NT2/D1 (cell line): Measurements from ENCODE around the gene SAYSD1.

Experiments used
- DNase-seq: peaks from one replicate; pipeline ENCODE4 v3.0.0-alpha.2; 2011; ENCODE audit warnings: low read depth, low spot score
- H3K27me3 ChIP-seq: 2 replicates; pipeline ENCODE4 v1.6.0; 2011; ENCODE audit warnings: mild to moderate bottlenecking; ENCODE audit not compliant: insufficient read length, insufficient read depth
- H3K36me3 ChIP-seq: 2 replicates; pipeline ENCODE4 v1.6.1; 2011; ENCODE audit warnings: mild to moderate bottlenecking, low read length, mixed read lengths; ENCODE audit not compliant: insufficient read depth, insufficient read length
- H3K4me1 ChIP-seq: 2 replicates; pipeline ENCODE4 v1.5.1; 2011; ENCODE audit not compliant: insufficient read depth, insufficient read length
- H3K4me3 ChIP-seq: 2 replicates; pipeline ENCODE4 v1.5.1; 2011; ENCODE audit warnings: low read depth; ENCODE audit not compliant: insufficient read length
- H3K9ac ChIP-seq: 2 replicates; pipeline ENCODE4 v1.6.0; 2011; ENCODE audit warnings: low read depth; ENCODE audit not compliant: insufficient read length
- H3K9me3 ChIP-seq: 2 replicates; pipeline ENCODE4 v1.5.1; 2011; ENCODE audit warnings: mild to moderate bottlenecking, low read length; ENCODE audit not compliant: insufficient read depth
- SUZ12 ChIP-seq: IDR thresholded peaks from 2 replicates; pipeline ENCODE4 v1.6.1; 2011; ENCODE audit not compliant: insufficient read length, insufficient read depth; ENCODE audit errors: extremely low read depth
- YY1 ChIP-seq: IDR thresholded peaks from 2 replicates; pipeline ENCODE4 v1.6.1; 2011; ENCODE audit not compliant: insufficient read length, insufficient read depth
- ZNF274 ChIP-seq: IDR thresholded peaks from 2 replicates; pipeline ENCODE4 v1.6.1; 2011; ENCODE audit warnings: mild to moderate bottlenecking, low read depth, low read length

Gene SAYSD1

DNA sequence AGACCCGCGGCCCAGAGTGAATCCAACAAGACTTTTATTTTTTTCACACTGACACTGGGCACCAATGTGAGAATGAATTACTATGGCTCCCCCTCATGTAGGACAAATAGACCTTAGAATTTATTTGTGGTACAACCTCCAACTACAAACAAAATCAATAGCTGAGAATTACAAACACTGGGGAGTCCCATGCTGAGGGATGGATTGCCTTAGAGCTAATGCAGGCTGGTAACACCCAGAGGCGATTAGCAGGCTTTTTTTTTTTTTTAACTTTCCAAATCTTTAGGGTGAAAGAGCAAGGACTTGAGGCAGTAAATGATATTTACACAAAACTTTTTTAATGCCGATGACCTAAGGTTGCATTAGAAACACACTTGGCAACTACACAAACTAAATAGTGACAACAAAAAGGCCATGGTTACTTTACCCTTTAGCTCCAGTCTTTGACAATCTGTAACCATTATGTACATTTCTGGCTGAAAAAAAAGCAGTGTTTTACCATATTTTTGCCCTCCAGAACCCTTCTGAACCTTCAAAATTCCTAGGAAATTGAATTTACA lies 21.8 kb downstream of the SAYSD1 start:
- H3K36me3 ChIP-seq = no peaks in the 10 kb centered on the region
- no peak overlapping the region for H3K9ac ChIP-seq
- H3K4me1 ChIP-seq = no peaks in the 10 kb centered on the region
- TF ChIP-seq SUZ12 = no peak
- TF ChIP-seq ZNF274 = no peak
- TF ChIP-seq YY1 = no peak
- H3K4me3 ChIP-seq = no peak overlapping the region
- H3K9me3 ChIP-seq = no peaks in the 10 kb centered on the region
- H3K27me3 ChIP-seq = no peaks in the 10 kb centered on the region
- no peak for DNase-seq

DNA sequence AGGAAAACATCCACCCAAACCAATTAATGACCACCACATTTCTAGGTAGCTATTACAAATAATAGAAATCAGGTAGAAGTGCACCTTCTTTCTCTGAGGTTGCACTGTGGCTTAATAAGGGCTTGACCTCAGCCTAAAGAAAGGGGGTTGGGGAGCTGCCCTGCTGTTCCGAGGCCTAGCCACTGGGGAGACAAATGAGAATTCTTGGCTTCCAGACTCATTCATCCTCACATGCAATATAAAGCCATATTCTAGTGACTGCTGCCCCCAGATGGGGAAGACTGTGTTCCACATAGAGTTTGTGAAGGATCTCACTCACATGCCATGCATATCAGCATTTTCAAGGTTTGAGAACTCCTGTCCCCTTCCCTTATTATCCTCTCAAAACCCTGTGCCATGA lies 22.9 kb downstream of the SAYSD1 start:
- DNase-seq = no peak
- H3K9ac ChIP-seq = no peak overlapping the region
- no peaks in the 10 kb centered on the region for H3K9me3 ChIP-seq
- no peaks in the 10 kb centered on the region for H3K36me3 ChIP-seq
- no peak overlapping the region for H3K4me3 ChIP-seq
- H3K4me1 ChIP-seq = no peaks in the 10 kb centered on the region
- H3K27me3 ChIP-seq = no peaks in the 10 kb centered on the region
- TF ChIP-seq YY1 (no peak), SUZ12 (no peak), ZNF274 (no peak)

DNA sequence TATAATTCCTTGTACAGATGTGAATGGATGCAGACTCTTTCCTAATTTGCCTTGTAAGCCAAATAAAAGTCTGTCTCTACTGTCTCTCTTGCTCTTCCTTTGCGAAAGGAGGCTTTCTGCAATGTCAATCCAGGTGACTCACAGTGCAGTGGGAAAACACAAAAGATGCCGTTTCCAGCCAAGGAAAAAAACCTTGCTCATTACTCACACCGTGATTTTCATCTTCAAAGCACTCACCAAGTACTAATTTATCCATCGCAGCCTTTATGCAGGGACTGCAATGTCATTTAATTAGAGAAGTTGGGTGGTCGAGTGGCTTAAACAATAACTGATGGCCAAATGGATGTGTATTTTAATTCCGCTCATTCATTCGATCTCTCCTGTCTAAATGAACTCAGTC lies 23.8 kb downstream of the SAYSD1 start:
- H3K9ac ChIP-seq = no peak overlapping the region
- H3K4me3 ChIP-seq = no peak overlapping the region
- no peak for DNase-seq
- H3K9me3 ChIP-seq = no peaks in the 10 kb centered on the region
- H3K27me3 ChIP-seq = no peaks in the 10 kb centered on the region
- TF ChIP-seq SUZ12 = no peak
- H3K4me1 ChIP-seq = no peaks in the 10 kb centered on the region
- no peaks in the 10 kb centered on the region for H3K36me3 ChIP-seq

DNA sequence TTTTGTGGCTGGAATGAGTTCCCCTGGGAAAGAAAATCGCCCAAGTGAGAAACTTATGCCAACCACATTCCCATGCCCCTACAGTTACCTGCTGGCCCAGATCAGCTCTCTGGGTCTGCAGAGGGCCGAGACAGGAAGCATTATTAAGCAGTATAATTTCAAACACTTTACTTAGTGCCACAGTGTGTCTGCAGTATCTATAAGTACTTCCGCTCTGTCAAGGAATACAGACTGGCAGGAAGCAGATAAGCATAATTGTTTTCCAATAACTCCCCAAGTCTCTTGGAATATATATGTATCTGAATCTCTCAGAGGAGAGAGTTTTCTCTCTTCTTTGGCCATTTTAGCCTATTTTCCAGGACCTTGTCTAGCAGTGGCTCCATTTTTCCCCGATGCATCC lies 24.9 kb downstream of the SAYSD1 start:
- H3K27me3 ChIP-seq = no peaks in the 10 kb centered on the region
- H3K9ac ChIP-seq = no peak overlapping the region
- H3K4me1 ChIP-seq = no peaks in the 10 kb centered on the region
- H3K9me3 ChIP-seq = no peaks in the 10 kb centered on the region
- no peak for TF ChIP-seq SUZ12
- no peak for TF ChIP-seq ZNF274
- TF ChIP-seq YY1 = no peak
- no peak overlapping the region for H3K4me3 ChIP-seq
- no peaks in the 10 kb centered on the region for H3K36me3 ChIP-seq
- no peak for DNase-seq

DNA sequence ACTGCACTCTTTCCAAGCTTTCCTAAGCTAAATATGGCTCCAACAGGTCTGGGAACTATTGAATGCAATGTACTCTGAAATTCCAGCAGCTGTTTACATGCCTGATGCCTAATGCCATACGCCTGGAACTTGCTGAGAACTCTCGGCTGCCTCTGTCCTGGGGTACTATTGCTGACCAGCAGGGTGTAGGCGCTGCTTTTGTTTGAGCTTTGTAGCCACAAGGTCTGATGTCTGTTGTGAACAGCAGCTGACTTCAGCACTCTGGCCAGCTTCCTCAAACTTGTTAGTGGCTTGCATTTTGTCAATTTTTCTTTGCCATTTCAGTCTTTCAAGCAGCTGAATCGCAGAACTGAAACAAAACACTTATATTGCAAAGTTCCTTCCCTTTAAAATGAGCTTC lies 26.7 kb downstream of the SAYSD1 start:
- Histone ChIP-seq H3K4me3 (no peak overlapping the region), H3K36me3 (no peaks in the 10 kb centered on the region), H3K9ac (no peak overlapping the region), H3K4me1 (no peaks in the 10 kb centered on the region), H3K9me3 (no peaks in the 10 kb centered on the region), H3K27me3 (no peaks in the 10 kb centered on the region)
- peak; percentile 77 for DNase-seq
- TF ChIP-seq YY1 (no peak), ZNF274 (no peak), SUZ12 (no peak)

DNA sequence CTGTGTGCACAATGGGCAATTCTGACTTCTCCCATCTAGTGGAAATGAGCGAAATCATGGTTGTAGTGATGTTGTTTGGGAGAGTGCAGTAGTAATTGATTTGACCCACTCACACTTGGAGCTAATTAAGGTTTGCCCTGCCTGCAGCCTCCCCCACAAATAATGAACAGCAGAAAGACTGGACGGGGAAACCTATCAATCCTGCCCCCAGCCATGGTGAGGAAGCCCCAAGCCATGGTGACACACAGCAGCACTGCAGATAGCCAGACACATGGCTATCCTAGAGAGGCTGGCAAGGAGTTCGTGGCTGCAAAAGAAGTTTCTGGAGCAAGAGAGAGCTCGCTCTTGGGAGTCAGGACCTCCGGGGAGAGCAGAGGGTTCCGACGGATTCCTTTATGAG lies 27.8 kb downstream of the SAYSD1 start:
- Histone ChIP-seq H3K9ac (no peak overlapping the region), H3K36me3 (no peaks in the 10 kb centered on the region), H3K4me3 (no peak overlapping the region), H3K9me3 (no peaks in the 10 kb centered on the region), H3K4me1 (no peaks in the 10 kb centered on the region), H3K27me3 (no peaks in the 10 kb centered on the region)
- TF ChIP-seq YY1 = no peak
- no peak for TF ChIP-seq ZNF274
- TF ChIP-seq SUZ12 = no peak
- DNase-seq = no peak

DNA sequence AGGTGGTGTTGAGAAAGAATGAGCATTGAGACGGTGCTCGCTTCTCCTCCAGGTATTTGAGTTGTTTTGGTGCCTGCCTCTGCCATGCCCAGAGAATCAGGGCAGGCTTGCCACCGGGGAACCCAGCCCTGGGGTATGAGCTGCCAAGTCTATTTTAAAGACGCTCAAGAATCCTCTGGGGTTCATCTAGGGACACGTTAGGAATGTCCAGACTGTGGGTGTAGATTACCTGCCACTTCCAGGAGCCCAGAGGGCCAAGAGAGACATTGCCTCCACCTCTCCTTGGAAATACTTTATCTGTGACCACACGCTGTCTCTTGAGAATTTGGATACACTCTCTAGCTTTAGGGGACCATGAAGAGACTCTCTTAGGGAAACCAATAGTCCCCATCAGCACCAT lies 28.3 kb downstream of the SAYSD1 start:
- Histone ChIP-seq H3K4me1 (no peaks in the 10 kb centered on the region), H3K4me3 (no peak overlapping the region), H3K27me3 (no peaks in the 10 kb centered on the region), H3K9me3 (no peaks in the 10 kb centered on the region), H3K9ac (no peak overlapping the region), H3K36me3 (no peaks in the 10 kb centered on the region)
- TF ChIP-seq ZNF274 (no peak), SUZ12 (no peak), YY1 (no peak)
- no peak for DNase-seq

DNA sequence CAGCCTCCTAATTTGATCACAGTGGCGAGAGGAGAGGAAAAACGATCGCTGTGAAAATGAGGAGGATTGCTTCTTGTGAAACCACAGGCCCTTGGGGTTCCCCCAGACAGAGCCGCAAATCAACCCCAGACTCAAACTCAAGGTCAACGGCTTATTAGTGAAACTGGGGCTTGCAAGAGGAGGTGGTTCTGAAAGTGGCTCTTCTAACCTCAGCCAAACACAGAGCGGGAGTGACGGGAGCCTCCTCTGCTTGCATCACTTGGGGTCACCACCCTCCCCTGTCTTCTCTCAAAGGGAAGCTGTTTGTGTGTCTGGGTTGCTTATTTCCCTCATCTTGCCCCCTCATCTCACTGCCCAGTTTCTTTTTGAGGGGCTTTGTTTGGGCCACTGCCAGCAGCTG lies 28.7 kb downstream of the SAYSD1 start:
- Histone ChIP-seq H3K4me1 (no peaks in the 10 kb centered on the region), H3K4me3 (no peak overlapping the region), H3K9me3 (no peaks in the 10 kb centered on the region), H3K36me3 (no peaks in the 10 kb centered on the region), H3K9ac (no peak overlapping the region), H3K27me3 (no peaks in the 10 kb centered on the region)
- DNase-seq = no peak
- no peak for TF ChIP-seq ZNF274
- no peak for TF ChIP-seq SUZ12
- no peak for TF ChIP-seq YY1
